Measurements from ENCODE around the gene POU6F1. TPM values are rescaled to one million over a fixed set of nuclear protein-coding genes. Genes with fewer than 3 reads are reported as not detected.

The POU6F1 gene
- total RNA-seq, 2 donors from 2014 or later: 6.2 to 9.6 TPM

GRCh38 chr12:51188359-51189051 is 29.4 kb downstream of the POU6F1 start:
- Histone ChIP-seq H3K36me3 (replicated peaks in 1 of 2; ENCODE audit: insufficient read depth in 1 of 2, low read depth in 2 of 2) (no peaks in the 10 kb centered on the region), H3K27me3 (no peaks in the 10 kb centered on the region), H3K4me3 (no peak overlapping the region), H3K4me1 (peaks cover 8% of the 10 kb centered on the region), H3K9me3 (no peaks in the 10 kb centered on the region), H3K27ac (no peak overlapping the region)
- ATAC-seq (no peak), DNase-seq (no peak)
- WGBS, 2 donors: 72 to 88% methylated on average over 2 to 14 of the region's 14 CpGs
- intact Hi-C loops (cut with DNase I): no loop called here
- no peak for TF ChIP-seq POLR2A (IDR thresholded peaks at IDR 0.05)
- TF ChIP-seq, protein P1, sequence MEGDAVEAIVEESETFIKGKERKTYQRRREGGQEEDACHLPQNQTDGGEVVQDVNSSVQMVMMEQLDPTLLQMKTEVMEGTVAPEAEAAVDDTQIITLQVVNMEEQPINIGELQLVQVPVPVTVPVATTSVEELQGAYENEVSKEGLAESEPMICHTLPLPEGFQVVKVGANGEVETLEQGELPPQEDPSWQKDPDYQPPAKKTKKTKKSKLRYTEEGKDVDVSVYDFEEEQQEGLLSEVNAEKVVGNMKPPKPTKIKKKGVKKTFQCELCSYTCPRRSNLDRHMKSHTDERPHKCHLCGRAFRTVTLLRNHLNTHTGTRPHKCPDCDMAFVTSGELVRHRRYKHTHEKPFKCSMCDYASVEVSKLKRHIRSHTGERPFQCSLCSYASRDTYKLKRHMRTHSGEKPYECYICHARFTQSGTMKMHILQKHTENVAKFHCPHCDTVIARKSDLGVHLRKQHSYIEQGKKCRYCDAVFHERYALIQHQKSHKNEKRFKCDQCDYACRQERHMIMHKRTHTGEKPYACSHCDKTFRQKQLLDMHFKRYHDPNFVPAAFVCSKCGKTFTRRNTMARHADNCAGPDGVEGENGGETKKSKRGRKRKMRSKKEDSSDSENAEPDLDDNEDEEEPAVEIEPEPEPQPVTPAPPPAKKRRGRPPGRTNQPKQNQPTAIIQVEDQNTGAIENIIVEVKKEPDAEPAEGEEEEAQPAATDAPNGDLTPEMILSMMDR (IDR thresholded peaks at IDR 0.05): no peak

DNA sequence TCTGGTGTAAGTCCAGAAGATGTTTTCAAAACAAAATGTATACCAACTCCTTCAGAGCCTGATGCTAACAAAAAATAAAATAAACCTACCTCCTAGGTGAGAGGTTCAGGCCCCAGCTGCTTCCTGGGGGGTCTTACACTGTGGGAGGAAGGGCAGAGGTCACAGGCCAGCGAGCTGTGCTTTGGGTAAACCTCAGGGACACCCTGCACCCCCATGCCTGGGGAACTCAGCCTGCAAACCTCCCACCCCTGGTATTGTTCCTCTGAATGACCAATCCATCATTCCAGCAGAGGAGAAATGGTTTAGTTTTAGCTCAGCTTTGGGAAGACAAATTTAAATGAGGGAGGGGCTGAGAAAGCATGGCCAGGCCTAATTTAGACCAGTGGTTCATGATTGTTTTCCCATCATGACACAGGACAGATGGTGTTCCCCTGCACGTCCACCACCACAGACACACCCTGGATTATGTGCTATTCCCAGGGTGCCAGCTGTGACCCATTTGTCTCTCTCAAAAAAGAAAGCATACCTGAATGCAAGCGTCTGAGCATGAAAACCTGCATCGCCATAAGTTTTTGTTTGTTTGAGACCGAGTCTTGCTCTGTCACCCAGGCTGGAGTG is 30.4 kb downstream of the POU6F1 start:
- 77 to 81% methylated on average over 5 of the region's 5 CpGs for WGBS, 2 donors
- TF ChIP-seq POLR2A (IDR thresholded peaks at IDR 0.05): no peak
- TF ChIP-seq, protein P1 (IDR thresholded peaks at IDR 0.05): no peak
- H3K4me3 ChIP-seq: no peak overlapping the region
- no peak overlapping the region for H3K27ac ChIP-seq
- DNase-seq: no peak
- intact Hi-C loops (cut with DNase I): no loop called here
- ATAC-seq: no peak
- H3K36me3 ChIP-seq (replicated peaks in 1 of 2; ENCODE audit: insufficient read depth in 1 of 2, low read depth in 2 of 2): no peaks in the 10 kb centered on the region
- no peaks in the 10 kb centered on the region for H3K27me3 ChIP-seq
- no peaks in the 10 kb centered on the region for H3K9me3 ChIP-seq
- peaks cover 10% of the 10 kb centered on the region for H3K4me1 ChIP-seq

- no peaks in the 10 kb centered on the region for H3K36me3 ChIP-seq (replicated peaks in 1 of 2; ENCODE audit: insufficient read depth in 1 of 2, low read depth in 2 of 2)
- intact Hi-C loops (cut with DNase I): no loop called here
- no peak for DNase-seq
- no peaks in the 10 kb centered on the region for H3K9me3 ChIP-seq
- H3K27me3 ChIP-seq: no peaks in the 10 kb centered on the region
- no peak for ATAC-seq
- WGBS, 2 donors: 72 to 75% methylated on average over 3 of the region's 3 CpGs
- H3K4me1 ChIP-seq: peaks cover 10% of the 10 kb centered on the region
- no peak overlapping the region for H3K27ac ChIP-seq
- no peak overlapping the region for H3K4me3 ChIP-seq
- TF ChIP-seq, protein P1 (IDR thresholded peaks at IDR 0.05): no peak
- no peak for TF ChIP-seq POLR2A (IDR thresholded peaks at IDR 0.05)
Observed at GRCh38 chr12:51186465-51187085, 31.3 kb downstream of the POU6F1 start.

- Histone ChIP-seq H3K27ac (no peak overlapping the region), H3K9me3 (no peaks in the 10 kb centered on the region), H3K36me3 (replicated peaks in 1 of 2; ENCODE audit: insufficient read depth in 1 of 2, low read depth in 2 of 2) (no peaks in the 10 kb centered on the region), H3K4me1 (peaks cover 10% of the 10 kb centered on the region), H3K27me3 (no peaks in the 10 kb centered on the region), H3K4me3 (no peak overlapping the region)
- WGBS, 2 donors: 91 to 93% methylated on average over 6 of the region's 6 CpGs
- intact Hi-C loops (cut with DNase I): no loop called here
- no peak for DNase-seq
- ATAC-seq: no peak
- TF ChIP-seq, protein P1 (IDR thresholded peaks at IDR 0.05): no peak
- no peak for TF ChIP-seq POLR2A (IDR thresholded peaks at IDR 0.05)
Observed at GRCh38 chr12:51185171-51185717, 32.6 kb downstream of the POU6F1 start.
